ENCODE results near the gene KANSL1L.

The KANSL1L gene

GRCh38 chr2:209988010-209988409, 183.2 kb downstream of the KANSL1L start:
- H3K79me2 ChIP-seq (ENCODE audit: insufficient read depth, low read length): no peaks in the 10 kb centered on the region
- H3K4me1 ChIP-seq (ENCODE audit: insufficient read depth, low read length, severe bottlenecking): no peaks in the 10 kb centered on the region
- H2AFZ ChIP-seq (ENCODE audit: low read length): no peak overlapping the region
- no peak overlapping the region for H3K9ac ChIP-seq (ENCODE audit: low read length)
- H3K27ac ChIP-seq (ENCODE audit: low read depth, low read length, poor library complexity, severe bottlenecking): no peak overlapping the region
- H3K27me3 ChIP-seq (ENCODE audit: insufficient read depth, low read length): no peaks in the 10 kb centered on the region
- no peaks in the 10 kb centered on the region for H3K36me3 ChIP-seq (ENCODE audit: insufficient read depth, low read length)
- H3F3A ChIP-seq (ENCODE audit: insufficient read depth, low read length): no peaks in the 10 kb centered on the region
- TF ChIP-seq CTCF (IDR thresholded peaks at IDR 0.05; ENCODE audit: low read length) (no peak), EZH2 (IDR thresholded peaks at IDR 0.05; ENCODE audit: borderline replicate concordance, low read length) (no peak)
- H3K9me2 ChIP-seq (ENCODE audit: low read depth, low read length): no peaks in the 10 kb centered on the region
- H3K9me3 ChIP-seq (ENCODE audit: low read length): no peaks in the 10 kb centered on the region
- no peak overlapping the region for H3K4me2 ChIP-seq (ENCODE audit: low read length)
- H3K4me3 ChIP-seq (ENCODE audit: low read depth, low read length, poor library complexity, severe bottlenecking): no peak overlapping the region
- H4K20me1 ChIP-seq (ENCODE audit: insufficient read depth, low read length): no peaks in the 10 kb centered on the region

DNA sequence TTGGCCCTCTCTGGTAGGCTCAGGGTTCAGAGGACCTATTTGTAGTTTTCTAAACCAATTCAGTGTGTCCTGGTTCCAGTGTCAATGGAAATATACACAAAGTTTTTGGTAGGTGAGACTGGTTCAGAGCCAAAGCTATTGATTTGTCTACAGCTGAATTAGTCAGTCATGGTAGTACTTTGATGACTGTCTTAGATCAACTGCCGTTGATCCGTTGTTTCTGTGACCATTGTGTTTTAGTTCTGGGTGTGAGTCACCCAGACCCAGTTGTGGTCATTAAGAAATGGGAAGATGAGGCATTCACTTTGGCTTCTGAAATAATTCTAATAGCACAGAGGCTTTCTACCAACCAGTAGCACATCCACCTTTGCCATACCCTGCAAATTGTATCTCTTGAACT, 184.8 kb downstream of the KANSL1L start:
- H3K4me1 ChIP-seq (ENCODE audit: insufficient read depth, low read length, severe bottlenecking): no peaks in the 10 kb centered on the region
- H3K9me3 ChIP-seq (ENCODE audit: low read length): no peaks in the 10 kb centered on the region
- H3K27me3 ChIP-seq (ENCODE audit: insufficient read depth, low read length): no peaks in the 10 kb centered on the region
- H3K9me2 ChIP-seq (ENCODE audit: low read depth, low read length): no peaks in the 10 kb centered on the region
- H3K4me3 ChIP-seq (ENCODE audit: low read depth, low read length, poor library complexity, severe bottlenecking): no peak overlapping the region
- TF ChIP-seq EZH2 (IDR thresholded peaks at IDR 0.05; ENCODE audit: borderline replicate concordance, low read length) (no peak), CTCF (IDR thresholded peaks at IDR 0.05; ENCODE audit: low read length) (no peak)
- H3K79me2 ChIP-seq (ENCODE audit: insufficient read depth, low read length): no peaks in the 10 kb centered on the region
- H3K4me2 ChIP-seq (ENCODE audit: low read length): no peak overlapping the region
- H3K27ac ChIP-seq (ENCODE audit: low read depth, low read length, poor library complexity, severe bottlenecking): no peak overlapping the region
- H3F3A ChIP-seq (ENCODE audit: insufficient read depth, low read length): no peaks in the 10 kb centered on the region
- H3K36me3 ChIP-seq (ENCODE audit: insufficient read depth, low read length): no peaks in the 10 kb centered on the region
- no peak overlapping the region for H3K9ac ChIP-seq (ENCODE audit: low read length)
- H2AFZ ChIP-seq (ENCODE audit: low read length): no peak overlapping the region
- no peaks in the 10 kb centered on the region for H4K20me1 ChIP-seq (ENCODE audit: insufficient read depth, low read length)

DNA sequence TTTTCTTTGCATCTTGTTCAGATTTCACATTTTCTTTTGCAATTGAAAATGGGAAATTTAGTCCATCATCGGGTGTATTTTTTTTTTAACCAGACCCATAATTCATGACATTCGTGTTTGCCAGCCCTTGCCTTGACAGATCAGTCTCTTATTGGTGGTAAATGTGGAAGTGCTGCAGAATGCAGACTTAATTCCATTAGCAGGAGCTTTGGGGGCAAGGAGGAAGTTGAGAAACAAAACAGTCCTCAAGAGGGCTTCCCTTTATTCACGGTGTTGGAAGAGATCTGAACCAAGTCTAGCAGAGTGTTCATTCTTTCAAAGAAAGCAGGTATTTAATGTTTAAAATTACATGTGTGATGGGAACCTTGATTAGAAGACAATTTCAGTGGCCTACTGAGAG, 185.3 kb downstream of the KANSL1L start:
- Histone ChIP-seq H3K4me1 (ENCODE audit: insufficient read depth, low read length, severe bottlenecking) (no peaks in the 10 kb centered on the region), H3F3A (ENCODE audit: insufficient read depth, low read length) (no peaks in the 10 kb centered on the region), H3K9ac (ENCODE audit: low read length) (no peak overlapping the region), H4K20me1 (ENCODE audit: insufficient read depth, low read length) (no peaks in the 10 kb centered on the region), H3K27me3 (ENCODE audit: insufficient read depth, low read length) (no peaks in the 10 kb centered on the region), H3K9me2 (ENCODE audit: low read depth, low read length) (no peaks in the 10 kb centered on the region), H3K4me2 (ENCODE audit: low read length) (no peak overlapping the region), H3K27ac (ENCODE audit: low read depth, low read length, poor library complexity, severe bottlenecking) (no peak overlapping the region), H3K4me3 (ENCODE audit: low read depth, low read length, poor library complexity, severe bottlenecking) (no peak overlapping the region), H2AFZ (ENCODE audit: low read length) (no peak overlapping the region), H3K9me3 (ENCODE audit: low read length) (no peaks in the 10 kb centered on the region), H3K79me2 (ENCODE audit: insufficient read depth, low read length) (no peaks in the 10 kb centered on the region), H3K36me3 (ENCODE audit: insufficient read depth, low read length) (no peaks in the 10 kb centered on the region)
- TF ChIP-seq CTCF (IDR thresholded peaks at IDR 0.05; ENCODE audit: low read length): no peak
- TF ChIP-seq EZH2 (IDR thresholded peaks at IDR 0.05; ENCODE audit: borderline replicate concordance, low read length): no peak

Measured in OCI-LY1 (cell line).